Epithelial cell of esophagus (primary cell): ENCODE measurements around the gene SKIL.

Experiments used
- DNase-seq: peaks from one replicate; pipeline ENCODE4 v3.0.0; 2010; ENCODE audit warnings: low read depth
- H3K4me3 ChIP-seq: 2 replicates; pipeline ENCODE4 v1.5.1; 2011; ENCODE audit warnings: mild to moderate bottlenecking, low read length, control low read depth
- TF ChIP-seq, protein P1 (sequence below): IDR thresholded peaks from 2 replicates; pipeline ENCODE4 v1.5.1; 2011; ENCODE audit warnings: low read depth, mild to moderate bottlenecking, low read length, control low read depth, inconsistent platforms; ENCODE audit not compliant: insufficient read depth; ENCODE audit errors: missing control alignments

Gene SKIL, protein sequence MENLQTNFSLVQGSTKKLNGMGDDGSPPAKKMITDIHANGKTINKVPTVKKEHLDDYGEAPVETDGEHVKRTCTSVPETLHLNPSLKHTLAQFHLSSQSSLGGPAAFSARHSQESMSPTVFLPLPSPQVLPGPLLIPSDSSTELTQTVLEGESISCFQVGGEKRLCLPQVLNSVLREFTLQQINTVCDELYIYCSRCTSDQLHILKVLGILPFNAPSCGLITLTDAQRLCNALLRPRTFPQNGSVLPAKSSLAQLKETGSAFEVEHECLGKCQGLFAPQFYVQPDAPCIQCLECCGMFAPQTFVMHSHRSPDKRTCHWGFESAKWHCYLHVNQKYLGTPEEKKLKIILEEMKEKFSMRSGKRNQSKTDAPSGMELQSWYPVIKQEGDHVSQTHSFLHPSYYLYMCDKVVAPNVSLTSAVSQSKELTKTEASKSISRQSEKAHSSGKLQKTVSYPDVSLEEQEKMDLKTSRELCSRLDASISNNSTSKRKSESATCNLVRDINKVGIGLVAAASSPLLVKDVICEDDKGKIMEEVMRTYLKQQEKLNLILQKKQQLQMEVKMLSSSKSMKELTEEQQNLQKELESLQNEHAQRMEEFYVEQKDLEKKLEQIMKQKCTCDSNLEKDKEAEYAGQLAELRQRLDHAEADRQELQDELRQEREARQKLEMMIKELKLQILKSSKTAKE

DNA sequence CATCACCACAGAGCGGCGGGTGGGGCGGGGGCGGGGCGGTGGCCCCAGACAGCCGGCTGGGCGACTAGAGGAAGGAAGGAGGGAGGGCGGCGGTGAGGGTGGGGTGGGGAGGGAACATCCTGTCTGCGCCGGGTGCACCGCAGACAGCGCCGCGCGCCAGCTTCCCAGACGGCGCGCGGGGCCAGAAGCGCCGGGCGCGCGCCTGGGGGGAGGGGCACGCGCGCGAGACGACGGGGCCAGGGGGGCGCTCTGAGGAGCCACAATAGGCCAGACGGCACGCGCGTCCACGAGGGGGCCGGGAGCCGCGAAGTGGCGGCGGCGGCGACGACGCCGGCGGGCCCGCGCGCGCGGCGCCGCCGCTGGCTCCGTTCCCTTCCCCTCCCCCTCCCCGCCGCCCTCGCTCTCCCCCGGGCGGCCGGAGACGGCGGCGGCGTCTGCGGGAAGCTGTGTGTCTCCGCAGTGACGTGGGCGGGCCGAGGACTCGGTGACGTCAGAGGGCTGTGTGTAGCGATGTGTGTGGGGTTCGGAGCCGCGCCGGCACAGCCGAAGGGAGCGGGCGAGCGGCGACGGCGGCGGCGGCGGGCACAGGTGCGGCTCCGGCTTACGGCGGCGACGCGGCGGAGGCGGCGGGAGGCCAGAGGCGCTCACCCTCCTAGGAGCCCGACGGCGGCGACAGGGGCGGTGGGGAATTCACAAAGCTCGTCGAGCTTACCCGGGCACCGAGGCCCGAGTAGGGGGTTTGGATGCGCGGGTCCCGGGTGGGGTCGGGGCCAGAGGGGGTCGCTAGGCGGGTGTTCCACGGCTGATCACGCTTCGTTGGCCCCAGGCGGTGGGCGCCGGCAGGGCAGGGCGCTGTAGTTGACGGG, at the start of gene SKIL:
Gene SKIL, plus strand, starts transcription at position 540 of the 866 bp plus-strand sequence. CDS start 2,617 bp downstream, outside the sequence.
- TF ChIP-seq, protein P1, sequence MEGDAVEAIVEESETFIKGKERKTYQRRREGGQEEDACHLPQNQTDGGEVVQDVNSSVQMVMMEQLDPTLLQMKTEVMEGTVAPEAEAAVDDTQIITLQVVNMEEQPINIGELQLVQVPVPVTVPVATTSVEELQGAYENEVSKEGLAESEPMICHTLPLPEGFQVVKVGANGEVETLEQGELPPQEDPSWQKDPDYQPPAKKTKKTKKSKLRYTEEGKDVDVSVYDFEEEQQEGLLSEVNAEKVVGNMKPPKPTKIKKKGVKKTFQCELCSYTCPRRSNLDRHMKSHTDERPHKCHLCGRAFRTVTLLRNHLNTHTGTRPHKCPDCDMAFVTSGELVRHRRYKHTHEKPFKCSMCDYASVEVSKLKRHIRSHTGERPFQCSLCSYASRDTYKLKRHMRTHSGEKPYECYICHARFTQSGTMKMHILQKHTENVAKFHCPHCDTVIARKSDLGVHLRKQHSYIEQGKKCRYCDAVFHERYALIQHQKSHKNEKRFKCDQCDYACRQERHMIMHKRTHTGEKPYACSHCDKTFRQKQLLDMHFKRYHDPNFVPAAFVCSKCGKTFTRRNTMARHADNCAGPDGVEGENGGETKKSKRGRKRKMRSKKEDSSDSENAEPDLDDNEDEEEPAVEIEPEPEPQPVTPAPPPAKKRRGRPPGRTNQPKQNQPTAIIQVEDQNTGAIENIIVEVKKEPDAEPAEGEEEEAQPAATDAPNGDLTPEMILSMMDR, result peak; percentile 8
- peak; percentile 97 for DNase-seq
- peak within 1 kb of the TSS; percentile 63 for H3K4me3 ChIP-seq

DNA sequence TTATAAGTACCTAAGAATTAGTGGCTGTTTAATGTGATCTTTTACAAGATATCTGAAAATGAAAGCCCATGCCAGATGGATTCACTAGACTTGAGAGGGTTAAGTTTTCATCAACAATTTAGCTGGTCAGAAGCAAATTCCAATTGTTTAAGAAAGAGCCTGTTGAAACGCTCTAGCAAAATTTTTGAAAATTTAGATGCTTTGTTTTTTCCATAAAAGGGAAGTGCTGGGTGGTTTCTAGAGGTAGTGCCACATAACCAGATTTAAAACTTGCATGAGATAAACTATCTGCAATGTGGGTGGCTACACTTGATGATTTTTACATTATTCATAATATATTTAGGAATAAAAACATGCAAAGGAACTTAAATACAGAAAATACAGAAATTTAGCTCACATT, 48.5 kb upstream of the SKIL start:
- H3K4me3 ChIP-seq, result no peak overlapping the region
- TF ChIP-seq, protein P1, result no peak
- no peak for DNase-seq

DNA sequence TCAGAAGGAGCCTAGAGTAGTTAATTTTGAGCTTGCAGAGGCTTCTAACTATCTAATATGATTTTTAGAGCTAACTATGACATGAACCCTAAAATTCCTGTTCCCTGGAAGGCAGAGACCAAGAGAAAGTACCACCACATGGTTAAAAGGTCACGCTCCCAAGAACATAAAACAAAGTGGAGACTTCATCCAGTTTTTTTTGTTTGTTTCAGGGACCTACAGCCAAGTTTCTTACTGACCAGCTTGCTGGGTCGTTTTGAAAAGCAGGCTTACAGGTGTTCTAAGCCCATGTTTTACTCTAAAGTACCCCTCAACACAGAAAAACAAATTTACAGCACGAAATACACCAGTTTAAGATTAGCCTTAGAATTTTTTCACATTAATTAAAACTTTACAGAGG, 39.6 kb upstream of the SKIL start:
- H3K4me3 ChIP-seq, result no peak overlapping the region
- DNase-seq, result no peak
- TF ChIP-seq, protein P1, result no peak

GRCh38 chr3:170320461-170321121, 36.9 kb upstream of the SKIL start:
- no peak overlapping the region for H3K4me3 ChIP-seq
- peak; percentile 13 for DNase-seq
- TF ChIP-seq, protein P1, result no peak

DNA sequence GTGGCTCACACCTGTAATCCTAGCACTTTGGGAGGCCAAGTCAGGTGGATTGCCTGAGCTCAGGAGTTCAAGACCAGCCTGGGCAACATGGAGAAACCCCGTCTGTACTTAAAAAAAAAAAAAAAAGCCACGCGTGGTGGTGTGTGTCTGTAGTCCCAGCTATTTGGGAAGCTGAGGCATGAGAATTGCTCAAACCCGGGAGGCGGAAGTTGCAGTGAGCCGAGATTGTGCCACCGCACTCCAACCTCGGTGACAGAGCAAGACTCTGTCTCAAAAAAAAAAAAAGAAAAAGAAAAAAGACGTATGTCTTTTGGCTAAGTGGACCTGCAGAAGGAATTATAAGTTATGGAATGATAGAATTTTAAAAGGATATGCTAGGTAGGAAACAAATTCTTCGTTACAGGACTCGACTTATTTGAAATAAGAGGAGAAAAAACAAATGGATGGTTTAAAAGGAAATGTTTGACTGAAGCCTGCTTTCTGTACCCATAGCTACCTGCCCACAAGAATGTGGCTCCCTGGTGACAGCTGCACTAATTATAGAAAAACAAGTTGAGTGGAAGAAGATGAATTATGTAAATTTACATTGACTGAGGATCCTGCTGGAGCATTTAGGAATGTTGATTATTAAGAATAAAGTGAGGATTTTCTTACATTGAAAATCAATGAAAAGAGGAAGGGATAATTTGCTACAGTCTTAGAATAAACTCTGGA, 36.0 kb upstream of the SKIL start:
- DNase-seq, result peak; percentile 20
- TF ChIP-seq, protein P1, result no peak
- no peak overlapping the region for H3K4me3 ChIP-seq
